Nephron (organoid): ENCODE results near the gene SPX.

ENCODE experiments used
- H3K27ac Mint-ChIP-seq, 3 experiments: 2 replicates each; pipeline ENCODE4 v1.8.0; 2020; ENCODE audit warnings: mixed read lengths in 3 of 3, mild to moderate bottlenecking in 2 of 3, moderate library complexity in 1 of 3
- H3K27me3 Mint-ChIP-seq: 2 replicates; pipeline ENCODE4 v1.8.0; 2021; ENCODE audit warnings: low read depth, mild to moderate bottlenecking, moderate library complexity, mixed read lengths
- H3K36me3 Mint-ChIP-seq: 2 replicates; pipeline ENCODE4 v1.8.0; 2020; ENCODE audit warnings: low read depth, mixed read lengths
- H3K4me1 Mint-ChIP-seq: 2 replicates; pipeline ENCODE4 v1.8.0; 2020; ENCODE audit warnings: mixed read lengths
- H3K4me3 Mint-ChIP-seq, 3 experiments: 2 replicates each; pipeline ENCODE4 v1.8.0; 2020; ENCODE audit warnings: mild to moderate bottlenecking in 3 of 3, mixed read lengths in 3 of 3, moderate library complexity in 2 of 3
- H3K9me3 Mint-ChIP-seq: 2 replicates; pipeline ENCODE4 v1.8.0; 2020; ENCODE audit warnings: mixed read lengths
- CTCF ChIP-seq, 3 experiments: fragments of 200-600 bp; sonication (generic); IDR thresholded peaks; one replicate each; pipeline ENCODE4 v1.5.0; 2021; ENCODE audit warnings: antibody characterized with exemption in 3 of 3; ENCODE audit not compliant: unreplicated experiment in 3 of 3

The SPX gene

GRCh38 chr12:21547437-21547836 lies 21.3 kb downstream of the SPX start:
- H3K4me1 Mint-ChIP-seq = peaks cover 12% of the 10 kb centered on the region
- H3K27ac Mint-ChIP-seq = no peak overlapping the region
- no peak for TF ChIP-seq CTCF (IDR thresholded peaks at IDR 0.05; ENCODE audit: unreplicated experiment in 3 of 3)
- no peak overlapping the region for H3K4me3 Mint-ChIP-seq
- peaks cover 4% of the 10 kb centered on the region for H3K27me3 Mint-ChIP-seq
- H3K9me3 Mint-ChIP-seq = no peaks in the 10 kb centered on the region
- H3K36me3 Mint-ChIP-seq = no peaks in the 10 kb centered on the region

- no peak for TF ChIP-seq CTCF (IDR thresholded peaks at IDR 0.05; ENCODE audit: unreplicated experiment in 3 of 3)
Measured at GRCh38 chr12:21551841-21552465, 25.9 kb downstream of the SPX start.

GRCh38 chr12:21552635-21553328 lies 26.7 kb downstream of the SPX start:
- H3K9me3 Mint-ChIP-seq = no peaks in the 10 kb centered on the region
- no peak for TF ChIP-seq CTCF (IDR thresholded peaks at IDR 0.05; ENCODE audit: unreplicated experiment in 3 of 3)
- H3K36me3 Mint-ChIP-seq = no peaks in the 10 kb centered on the region
- peak overlapping the region in 1 of 3 experiments; percentile 12 for H3K4me3 Mint-ChIP-seq
- no peaks in the 10 kb centered on the region for H3K27me3 Mint-ChIP-seq
- H3K27ac Mint-ChIP-seq = peak overlapping the region; percentile 54 to 60 (median 58)
- H3K4me1 Mint-ChIP-seq = peaks cover 30% of the 10 kb centered on the region

More at GRCh38 chr12:21551841-21552465, 25.9 kb downstream of the SPX start:
- Mint-ChIP-seq H3K27me3 (no peaks in the 10 kb centered on the region), H3K36me3 (no peaks in the 10 kb centered on the region), H3K9me3 (no peaks in the 10 kb centered on the region), H3K27ac (peak overlapping the region; percentile 60 to 94 (median 88)), H3K4me1 (peaks cover 30% of the 10 kb centered on the region), H3K4me3 (peak overlapping the region in 1 of 3 experiments; percentile 10)

GRCh38 chr12:21553329-21553675 lies 27.2 kb downstream of the SPX start:
- peak overlapping the region; percentile 54 to 60 (median 58) for H3K27ac Mint-ChIP-seq
- H3K36me3 Mint-ChIP-seq = no peaks in the 10 kb centered on the region
- TF ChIP-seq CTCF (IDR thresholded peaks at IDR 0.05; ENCODE audit: unreplicated experiment in 3 of 3) = no peak
- peaks cover 30% of the 10 kb centered on the region for H3K4me1 Mint-ChIP-seq
- no peak overlapping the region for H3K4me3 Mint-ChIP-seq
- H3K27me3 Mint-ChIP-seq = no peaks in the 10 kb centered on the region
- no peaks in the 10 kb centered on the region for H3K9me3 Mint-ChIP-seq

- Mint-ChIP-seq H3K4me3 (no peak overlapping the region), H3K27ac (no peak overlapping the region), H3K27me3 (no peaks in the 10 kb centered on the region), H3K36me3 (no peaks in the 10 kb centered on the region), H3K9me3 (no peaks in the 10 kb centered on the region), H3K4me1 (peaks cover 18% of the 10 kb centered on the region)
- TF ChIP-seq CTCF (IDR thresholded peaks at IDR 0.05; ENCODE audit: unreplicated experiment in 3 of 3) = no peak
Measured at GRCh38 chr12:21558100-21558679, 32.1 kb downstream of the SPX start.
